ENCODE results near the gene DIRAS3. TPM values are rescaled to one million over a fixed set of nuclear protein-coding genes. Genes with fewer than 3 reads are reported as not detected.

The DIRAS3 gene
- total and polyA plus RNA-seq, 2 of the 8 experiments (the other 6 are each of a cell fraction or from before 2014, with no cell fraction given) = 0.11 TPM; not detected in 1

- H2BK5ac ChIP-seq (ENCODE audit: low read depth, low read length) = no peak overlapping the region
- H3K4me3 ChIP-seq (ENCODE audit: extremely low read depth in 1 of 4, insufficient read depth in 2 of 4, low read depth in 3 of 4, low read length in 4 of 4) = no peak overlapping the region
- H3K23me2 ChIP-seq (ENCODE audit: low read depth, low read length) = no peaks in the 10 kb centered on the region
- no peak overlapping the region for H3K4me2 ChIP-seq (ENCODE audit: insufficient read depth in 1 of 2, low read depth in 2 of 2, low read length in 2 of 2)
- no peak overlapping the region for H2BK120ac ChIP-seq (replicated peaks; ENCODE audit: low read depth, low read length)
- H3K14ac ChIP-seq (ENCODE audit: insufficient read length) = no peak overlapping the region
- H3K27me3 ChIP-seq (replicated peaks in 1 of 4; ENCODE audit: control insufficient read depth in 3 of 4, extremely low read depth in 1 of 4, insufficient read depth in 3 of 4, low read length in 3 of 4) = no peaks in the 10 kb centered on the region
- no peak overlapping the region for H4K91ac ChIP-seq (replicated peaks; ENCODE audit: insufficient read length, low read length)
- no peak for DNase-seq (ENCODE audit: low read depth in 1 of 2, low spot score in 2 of 2)
- no peaks in the 10 kb centered on the region for H4K20me1 ChIP-seq (replicated peaks in 1 of 2; ENCODE audit: control insufficient read depth in 1 of 2, insufficient read depth in 2 of 2, low read length in 2 of 2)
- H4K8ac ChIP-seq (ENCODE audit: extremely low read depth, insufficient read depth, low read length) = no peak overlapping the region
- H3K27ac ChIP-seq (ENCODE audit: low read depth, low read length) = no peak overlapping the region
- CTCF ChIA-PET (ENCODE audit: partially characterized antibody) = interaction anchor here (0.7 to 1.3 kb wide), 4 partner anchors 156 to 255 kb away, joined by 3 to 4 read pairs (median 3); no protein-coding TSS in a partner anchor
- no peaks in the 10 kb centered on the region for H3K36me3 ChIP-seq (ENCODE audit: control insufficient read depth in 2 of 4, insufficient read depth in 4 of 4, low read length in 3 of 4)
- POLR2A ChIA-PET (ENCODE audit: partially characterized antibody) = interaction anchor here (0.6 kb wide), 1 partner anchor 144 kb away, joined by 3 read pairs; no protein-coding TSS in a partner anchor
- WGBS, 2 experiments (ENCODE audit: extremely low coverage in 1 of 2, insufficient coverage in 1 of 2, insufficient read length in 1 of 2, insufficient replicate concordance in 2 of 2, low coverage in 1 of 2, low lambda C conversion rate in 2 of 2, missing lambda C conversion rate in 1 of 2) = 93% methylated on average over 2 of the region's 2 CpGs; no CpG with 5 or more reads in 1 of the 2 experiments
- no peaks in the 10 kb centered on the region for H3K9me3 ChIP-seq (ENCODE audit: insufficient read depth in 2 of 2, low read depth in 1 of 2, low read length in 1 of 2)
- H2BK20ac ChIP-seq (ENCODE audit: low read length) = no peak overlapping the region
- H3K56ac ChIP-seq (replicated peaks; ENCODE audit: insufficient read length, low read depth, low read length) = no peak overlapping the region
- no peak overlapping the region for H3K23ac ChIP-seq (ENCODE audit: insufficient read length)
- no peak overlapping the region for H2BK15ac ChIP-seq (ENCODE audit: low read length)
- H2AK5ac ChIP-seq (ENCODE audit: low read depth, low read length) = no peak overlapping the region
- H3K4me1 ChIP-seq (replicated peaks in 1 of 4; ENCODE audit: control insufficient read depth in 3 of 4, insufficient read depth in 4 of 4, low read length in 3 of 4) = no peaks in the 10 kb centered on the region
- no peak overlapping the region for H2BK12ac ChIP-seq (ENCODE audit: low read depth, low read length)
- H3K9ac ChIP-seq (replicated peaks in 1 of 4; ENCODE audit: extremely low read depth in 1 of 4, low read depth in 3 of 4, low read length in 3 of 4) = no peak overlapping the region
- no peak overlapping the region for H3K4ac ChIP-seq (replicated peaks; ENCODE audit: insufficient read length, low read depth, low read length)
- H4K5ac ChIP-seq (ENCODE audit: insufficient read length, low read depth, low read length) = no peak overlapping the region
- no peak overlapping the region for H2AFZ ChIP-seq (ENCODE audit: low read length)
- no peak for FAIRE-seq
- H3K79me2 ChIP-seq (ENCODE audit: control insufficient read depth in 1 of 2, insufficient read depth in 2 of 2, low read length in 2 of 2) = no peaks in the 10 kb centered on the region
- no peak overlapping the region for H3K18ac ChIP-seq (ENCODE audit: extremely low read depth, low read length)
- H3K79me1 ChIP-seq (ENCODE audit: low read depth, low read length) = no peaks in the 10 kb centered on the region
- TF ChIP-seq POU5F1 (IDR thresholded peaks at IDR 0.05; ENCODE audit: low read depth, low read length) = no peak
- no peak for TF ChIP-seq SIN3A (conservative IDR thresholded peaks at IDR 0.05 in 1 of 2, IDR thresholded peaks at IDR 0.05 in 1 of 2; ENCODE audit: low read depth in 1 of 2, low read length in 2 of 2)
- no peak for TF ChIP-seq RFX5 (IDR thresholded peaks at IDR 0.05; ENCODE audit: borderline replicate concordance, low read depth, low read length)
- TF ChIP-seq TEAD4 (IDR thresholded peaks at IDR 0.05; ENCODE audit: low read depth, low read length) = no peak
- TF ChIP-seq, protein P1, sequence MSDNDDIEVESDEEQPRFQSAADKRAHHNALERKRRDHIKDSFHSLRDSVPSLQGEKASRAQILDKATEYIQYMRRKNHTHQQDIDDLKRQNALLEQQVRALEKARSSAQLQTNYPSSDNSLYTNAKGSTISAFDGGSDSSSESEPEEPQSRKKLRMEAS (IDR thresholded peaks at IDR 0.05) = no peak
- TF ChIP-seq CBX5 (IDR thresholded peaks at IDR 0.05; ENCODE audit: low read depth, low read length) = no peak
- no peak for TF ChIP-seq GTF2F1 (IDR thresholded peaks at IDR 0.05; ENCODE audit: borderline replicate concordance, low read depth, low read length)
- TF ChIP-seq SP4 (IDR thresholded peaks at IDR 0.05; ENCODE audit: low read length) = no peak
- TF ChIP-seq CREB1 (IDR thresholded peaks at IDR 0.05) = no peak
- TF ChIP-seq, protein P2, sequence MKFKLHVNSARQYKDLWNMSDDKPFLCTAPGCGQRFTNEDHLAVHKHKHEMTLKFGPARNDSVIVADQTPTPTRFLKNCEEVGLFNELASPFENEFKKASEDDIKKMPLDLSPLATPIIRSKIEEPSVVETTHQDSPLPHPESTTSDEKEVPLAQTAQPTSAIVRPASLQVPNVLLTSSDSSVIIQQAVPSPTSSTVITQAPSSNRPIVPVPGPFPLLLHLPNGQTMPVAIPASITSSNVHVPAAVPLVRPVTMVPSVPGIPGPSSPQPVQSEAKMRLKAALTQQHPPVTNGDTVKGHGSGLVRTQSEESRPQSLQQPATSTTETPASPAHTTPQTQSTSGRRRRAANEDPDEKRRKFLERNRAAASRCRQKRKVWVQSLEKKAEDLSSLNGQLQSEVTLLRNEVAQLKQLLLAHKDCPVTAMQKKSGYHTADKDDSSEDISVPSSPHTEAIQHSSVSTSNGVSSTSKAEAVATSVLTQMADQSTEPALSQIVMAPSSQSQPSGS (IDR thresholded peaks at IDR 0.05; ENCODE audit: low read length) = no peak
- no peak for TF ChIP-seq CHD2 (IDR thresholded peaks at IDR 0.05; ENCODE audit: low read length)
- TF ChIP-seq MAFK (IDR thresholded peaks at IDR 0.05; ENCODE audit: low read depth, low read length) = no peak
- no peak for TF ChIP-seq POLR2A (IDR thresholded peaks at IDR 0.05; ENCODE audit: control extremely low read depth in 1 of 2, low read depth in 2 of 2, low read length in 2 of 2)
Measured at GRCh38 chr1:68015369-68015768, 35.1 kb downstream of the DIRAS3 start.

All from H1 (cell line).